Measurements from ENCODE around the gene ACSL6. TPM values are rescaled to one million over a fixed set of nuclear protein-coding genes. Genes with fewer than 3 reads are reported as not detected.

ACSL6 gene
- total and polyA plus RNA-seq, 10 of the 15 experiments (the other 5 are each of a cell fraction or from before 2014, with no cell fraction given): 0.06 to 0.53 TPM; not detected in 8

- CTCF ChIA-PET: interaction anchor here (2.2 kb wide), 1 partner anchor 12 kb away, joined by 8 read pairs; no protein-coding TSS in a partner anchor
- no peaks in the 10 kb centered on the region for H3K79me2 ChIP-seq (ENCODE audit: control insufficient read depth, insufficient read depth, low read length)
- TF ChIP-seq GABPA (IDR thresholded peaks at IDR 0.05; ENCODE audit: low read depth): no peak
- TF ChIP-seq CBX3 (IDR thresholded peaks at IDR 0.05; ENCODE audit: borderline replicate concordance, low read depth): no peak
- TF ChIP-seq MYB (IDR thresholded peaks at IDR 0.05; ENCODE audit: borderline replicate concordance, low read depth, low read length): no peak
- TF ChIP-seq, protein P1, sequence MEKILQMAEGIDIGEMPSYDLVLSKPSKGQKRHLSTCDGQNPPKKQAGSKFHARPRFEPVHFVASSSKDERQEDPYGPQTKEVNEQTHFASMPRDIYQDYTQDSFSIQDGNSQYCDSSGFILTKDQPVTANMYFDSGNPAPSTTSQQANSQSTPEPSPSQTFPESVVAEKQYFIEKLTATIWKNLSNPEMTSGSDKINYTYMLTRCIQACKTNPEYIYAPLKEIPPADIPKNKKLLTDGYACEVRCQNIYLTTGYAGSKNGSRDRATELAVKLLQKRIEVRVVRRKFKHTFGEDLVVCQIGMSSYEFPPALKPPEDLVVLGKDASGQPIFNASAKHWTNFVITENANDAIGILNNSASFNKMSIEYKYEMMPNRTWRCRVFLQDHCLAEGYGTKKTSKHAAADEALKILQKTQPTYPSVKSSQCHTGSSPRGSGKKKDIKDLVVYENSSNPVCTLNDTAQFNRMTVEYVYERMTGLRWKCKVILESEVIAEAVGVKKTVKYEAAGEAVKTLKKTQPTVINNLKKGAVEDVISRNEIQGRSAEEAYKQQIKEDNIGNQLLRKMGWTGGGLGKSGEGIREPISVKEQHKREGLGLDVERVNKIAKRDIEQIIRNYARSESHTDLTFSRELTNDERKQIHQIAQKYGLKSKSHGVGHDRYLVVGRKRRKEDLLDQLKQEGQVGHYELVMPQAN (conservative IDR thresholded peaks at IDR 0.05): no peak
- TF ChIP-seq NFYB (IDR thresholded peaks at IDR 0.05; ENCODE audit: insufficient read depth, low read depth, low read length): no peak
- TF ChIP-seq CHD1 (IDR thresholded peaks at IDR 0.05; ENCODE audit: low read depth, low read length): no peak
- no peak for TF ChIP-seq SREBF2 (IDR thresholded peaks at IDR 0.05; ENCODE audit: low read length)
- TF ChIP-seq ZNF274 (IDR thresholded peaks at IDR 0.05; ENCODE audit: insufficient read depth, insufficient read length): no peak
- no peak for TF ChIP-seq ZNF592 (IDR thresholded peaks at IDR 0.05)
- no peaks in the 10 kb centered on the region for H3K4me1 ChIP-seq (ENCODE audit: control insufficient read depth, insufficient read depth, low read length)
- H2AFZ ChIP-seq (ENCODE audit: control insufficient read depth, low read depth, low read length): no peak overlapping the region
- H3K9me3 ChIP-seq (replicated peaks; ENCODE audit: control insufficient read depth, insufficient read depth, low read length): no peaks in the 10 kb centered on the region
- RAD21 ChIA-PET (ENCODE audit: unreplicated experiment): no interaction called here
- H3K4me2 ChIP-seq (ENCODE audit: control insufficient read depth, insufficient read depth): no peak overlapping the region
- H4K20me1 ChIP-seq (ENCODE audit: control insufficient read depth, insufficient read depth): no peaks in the 10 kb centered on the region
- FAIRE-seq (no peak), DNase-seq (ENCODE audit: low read depth, low spot score) (no peak), ATAC-seq (no peak)
- H3K9ac ChIP-seq (ENCODE audit: control insufficient read depth, insufficient read depth, low read length): no peak overlapping the region
- SMC1A ChIA-PET (ENCODE audit: uncharacterized antibody, unreplicated experiment): no interaction called here
- intact Hi-C loops (cut with micrococcal nuclease; ENCODE audit: unreplicated experiment) (no loop called here), in situ Hi-C loops (cut with MboI) (no loop called here)
- H3K36me3 ChIP-seq (ENCODE audit: control insufficient read depth in 2 of 2, insufficient read depth in 2 of 2, low read length in 1 of 2): no peaks in the 10 kb centered on the region
- POLR2A ChIA-PET: no interaction called here
- peaks cover 0 to 6% of the 10 kb centered on the region in 2 experiments; a peak in 3 of 4 replicates for H3K27me3 ChIP-seq (replicated peaks in 1 of 2; ENCODE audit: control insufficient read depth in 2 of 2, insufficient read depth in 2 of 2, low read length in 1 of 2)
- H3K4me3 ChIP-seq: no peak overlapping the region
- no peak overlapping the region for H3K27ac ChIP-seq (ENCODE audit: control insufficient read depth, insufficient read depth)
- 18% methylated on average over 9 of the region's 9 CpGs for WGBS (ENCODE audit: insufficient coverage, insufficient replicate concordance, low lambda C conversion rate, missing lambda C conversion rate)
- BruUV-seq (replicated peaks): no TSS peak
Observed at GRCh38 chr5:132050661-132051552, 39.4 kb upstream of the ACSL6 start.
